WTC11 (cell line): ENCODE data around the gene PRSS1. TPM values are rescaled to one million over a fixed set of nuclear protein-coding genes. Genes with fewer than 3 reads are reported as not detected.

Experiments
- ATAC-seq: fragments of 200-7000 bp; cut with Tn5 transposase; 2 replicates; pipeline ENCODE4 v1.10.0; 2021; ENCODE audit warnings: mild to moderate bottlenecking, moderate library complexity
- CTCF ChIA-PET: fragments of 300-600 bp; sonication (Branson Sonifier 250); formaldehyde crosslinking; loops from one replicate; lab custom pipeline; 2021; ENCODE audit warnings: antibody characterized with exemption; lab: Charles Lee
- POLR2A ChIA-PET: fragments of 350-600 bp; sonication (Branson Sonifier 250); formaldehyde crosslinking; loops from one replicate; lab custom pipeline; 2021; ENCODE audit warnings: antibody characterized with exemption; lab: Charles Lee
- DNase-seq: peaks from one replicate; pipeline ENCODE4 v3.0.0; 2021; ENCODE audit warnings: low spot score
- H3K27ac Mint-ChIP-seq: 2 replicates; pipeline ENCODE4 v1.8.0; 2021; ENCODE audit warnings: mixed read lengths
- H3K27me3 Mint-ChIP-seq: 2 replicates; pipeline ENCODE4 v1.8.0; 2021; ENCODE audit warnings: low read depth, mild to moderate bottlenecking, moderate library complexity, mixed read lengths
- H3K36me3 Mint-ChIP-seq: 2 replicates; pipeline ENCODE4 v1.8.0; 2021; ENCODE audit warnings: mixed read lengths
- H3K4me1 Mint-ChIP-seq: 2 replicates; pipeline ENCODE4 v1.8.0; 2022; ENCODE audit warnings: mixed read lengths
- H3K4me3 Mint-ChIP-seq: 2 replicates; pipeline ENCODE4 v1.8.0; 2021; ENCODE audit warnings: mild to moderate bottlenecking, moderate library complexity, mixed read lengths
- H3K9me3 Mint-ChIP-seq: 2 replicates; pipeline ENCODE4 v1.8.0; 2021; ENCODE audit warnings: mixed read lengths
- ATF2 ChIP-seq: sonication (generic); formaldehyde crosslinking; IDR thresholded peaks from 2 replicates; pipeline ENCODE4 v1.8.1; 2022; ENCODE audit warnings: low read depth, missing genetic modification reagents, borderline replicate concordance
- ELF4 ChIP-seq: sonication (generic); formaldehyde crosslinking; IDR thresholded peaks from 2 replicates; pipeline ENCODE4 v1.8.1; 2022; ENCODE audit warnings: low read depth, mild to moderate bottlenecking, moderate library complexity, missing genetic modification reagents
- ETV6 ChIP-seq: sonication (generic); formaldehyde crosslinking; IDR thresholded peaks from 2 replicates; pipeline ENCODE4 v1.8.1; 2022; ENCODE audit warnings: mild to moderate bottlenecking, missing genetic modification reagents
- FOXK1 ChIP-seq: sonication (generic); formaldehyde crosslinking; IDR thresholded peaks from 2 replicates; pipeline ENCODE4 v1.8.0; 2022; ENCODE audit warnings: mild to moderate bottlenecking, moderate library complexity, missing genetic modification reagents
- GABPB1 ChIP-seq: sonication (generic); formaldehyde crosslinking; IDR thresholded peaks from 2 replicates; pipeline ENCODE4 v1.8.1; 2023; ENCODE audit warnings: mild to moderate bottlenecking, missing genetic modification reagents
- GTF2I ChIP-seq: fragments of 250-450 bp; sonication (Bioruptor Pico); conservative IDR thresholded peaks from 2 replicates; pipeline ENCODE4 v1.4.0; 2021; ENCODE audit warnings: mild to moderate bottlenecking
- HMGA2 ChIP-seq: fragments of 250-450 bp; sonication (Bioruptor Pico); IDR thresholded peaks from 2 replicates; pipeline ENCODE4 v1.4.0; 2021; ENCODE audit warnings: mild to moderate bottlenecking, moderate library complexity
- IRF1 ChIP-seq: sonication (generic); formaldehyde crosslinking; IDR thresholded peaks from 2 replicates; pipeline ENCODE4 v1.8.0; 2023; ENCODE audit warnings: missing genetic modification reagents
- JUN ChIP-seq: sonication (generic); formaldehyde crosslinking; IDR thresholded peaks from 2 replicates; pipeline ENCODE4 v1.8.0; 2023; ENCODE audit warnings: mild to moderate bottlenecking, missing genetic modification reagents
- NR3C1 ChIP-seq: sonication (generic); formaldehyde crosslinking; conservative IDR thresholded peaks from 2 replicates; pipeline ENCODE4 v1.8.1; 2023; ENCODE audit warnings: low read depth, mild to moderate bottlenecking, missing genetic modification reagents
- PRRX2 ChIP-seq: fragments of 250-450 bp; sonication (Bioruptor Pico); IDR thresholded peaks from 2 replicates; pipeline ENCODE4 v1.8.0; 2021; ENCODE audit warnings: mild to moderate bottlenecking
- RELA ChIP-seq: sonication (generic); formaldehyde crosslinking; IDR thresholded peaks from 2 replicates; pipeline ENCODE4 v1.8.1; 2022; ENCODE audit warnings: missing genetic modification reagents, mild to moderate bottlenecking, borderline replicate concordance
- RORB ChIP-seq: fragments of 250-450 bp; sonication (Bioruptor Pico); IDR thresholded peaks from 2 replicates; pipeline ENCODE4 v1.9.0; 2021; ENCODE audit warnings: mild to moderate bottlenecking
- TCF7 ChIP-seq: sonication (generic); formaldehyde crosslinking; IDR thresholded peaks from 2 replicates; pipeline ENCODE4 v1.8.0; 2022; ENCODE audit warnings: mild to moderate bottlenecking, low read depth, missing genetic modification reagents, moderate library complexity
- ZNF317 ChIP-seq: sonication (generic); formaldehyde crosslinking; IDR thresholded peaks from 2 replicates; pipeline ENCODE4 v1.8.1; 2023; ENCODE audit warnings: low read depth, mild to moderate bottlenecking, moderate library complexity, missing genetic modification reagents, borderline replicate concordance
- ZNF396 ChIP-seq: fragments of 250-450 bp; sonication (Bioruptor Pico); IDR thresholded peaks from 2 replicates; pipeline ENCODE4 v1.8.0; 2021; ENCODE audit warnings: mild to moderate bottlenecking, moderate library complexity, borderline replicate concordance
- total RNA-seq: library from RNA; stranded (reverse); gene quantifications from 3 replicates; pipeline ENCODE4 v1.2.3, GENCODE V29; 2021
- TF ChIP-seq, protein P1 (sequence below): sonication (generic); formaldehyde crosslinking; IDR thresholded peaks from 2 replicates; pipeline ENCODE4 v1.8.0; 2022; ENCODE audit warnings: mild to moderate bottlenecking, missing genetic modification reagents
- TF ChIP-seq, protein P2 (sequence below): sonication (generic); formaldehyde crosslinking; IDR thresholded peaks from 2 replicates; pipeline ENCODE4 v1.8.1; 2022; ENCODE audit warnings: low read depth, mild to moderate bottlenecking, moderate library complexity, missing genetic modification reagents, borderline replicate concordance
- TF ChIP-seq, protein P3 (sequence below): sonication (generic); formaldehyde crosslinking; conservative IDR thresholded peaks from 2 replicates; pipeline ENCODE4 v1.8.1; 2022; ENCODE audit warnings: mild to moderate bottlenecking, missing genetic modification reagents
- TF ChIP-seq, protein P4 (sequence below): sonication (generic); formaldehyde crosslinking; IDR thresholded peaks from 2 replicates; pipeline ENCODE4 v1.8.1; 2023; ENCODE audit warnings: mild to moderate bottlenecking, missing genetic modification reagents, borderline replicate concordance

The PRSS1 gene
- total RNA-seq, 1 experiment from 2014 or later = 11.1 TPM

DNA sequence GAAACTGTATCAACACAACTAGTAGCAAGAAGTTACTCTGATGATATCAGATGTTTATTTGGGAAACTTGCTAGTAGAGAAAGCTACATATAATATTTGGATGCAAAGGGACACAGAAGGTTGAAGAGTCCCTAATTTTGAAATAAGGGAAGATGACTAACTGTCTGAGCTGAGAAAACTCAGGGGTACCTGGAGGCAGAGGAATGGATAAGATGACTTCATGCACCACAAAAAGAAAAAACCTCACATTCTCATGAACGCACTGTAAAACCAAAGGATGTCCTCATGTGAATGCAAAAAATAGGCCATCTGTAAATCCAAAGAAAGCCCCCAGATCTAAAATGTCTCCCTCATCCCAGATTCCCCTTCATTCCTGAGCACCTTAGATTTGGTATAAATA is 50.8 kb downstream of the PRSS1 start:
- POLR2A ChIA-PET = no interaction called here
- CTCF ChIA-PET = interaction anchor here (1.5 to 1.8 kb wide), 2 partner anchors 11 to 36 kb away, joined by 3 to 6 read pairs; no protein-coding TSS in a partner anchor
- peaks cover 7% of the 10 kb centered on the region for H3K36me3 Mint-ChIP-seq
- H3K27ac Mint-ChIP-seq = no peak overlapping the region
- H3K9me3 Mint-ChIP-seq = no peaks in the 10 kb centered on the region
- DNase-seq (no peak), ATAC-seq (no peak)
- H3K27me3 Mint-ChIP-seq = peaks cover 70% of the 10 kb centered on the region
- no peak overlapping the region for H3K4me3 Mint-ChIP-seq
- TF ChIP-seq ZNF317 (CRISPR knock-in tag) (no peak), FOXK1 (CRISPR knock-in tag) (no peak), ELF4 (CRISPR knock-in tag) (no peak), ZNF396 (CRISPR knock-in tag) (no peak), PRRX2 (CRISPR knock-in tag) (no peak), JUN (CRISPR knock-in tag) (no peak), ATF2 (CRISPR knock-in tag) (no peak), GABPB1 (CRISPR knock-in tag) (no peak), GTF2I (CRISPR knock-in tag) (no peak), RORB (CRISPR knock-in tag) (no peak), RELA (CRISPR knock-in tag) (no peak), HMGA2 (CRISPR knock-in tag) (no peak), ETV6 (CRISPR knock-in tag) (no peak), IRF1 (no peak), NR3C1 (CRISPR knock-in tag) (no peak), TCF7 (CRISPR knock-in tag) (no peak)
- TF ChIP-seq, protein P1, sequence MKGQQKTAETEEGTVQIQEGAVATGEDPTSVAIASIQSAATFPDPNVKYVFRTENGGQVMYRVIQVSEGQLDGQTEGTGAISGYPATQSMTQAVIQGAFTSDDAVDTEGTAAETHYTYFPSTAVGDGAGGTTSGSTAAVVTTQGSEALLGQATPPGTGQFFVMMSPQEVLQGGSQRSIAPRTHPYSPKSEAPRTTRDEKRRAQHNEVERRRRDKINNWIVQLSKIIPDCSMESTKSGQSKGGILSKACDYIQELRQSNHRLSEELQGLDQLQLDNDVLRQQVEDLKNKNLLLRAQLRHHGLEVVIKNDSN = no peak
- TF ChIP-seq, protein P2, sequence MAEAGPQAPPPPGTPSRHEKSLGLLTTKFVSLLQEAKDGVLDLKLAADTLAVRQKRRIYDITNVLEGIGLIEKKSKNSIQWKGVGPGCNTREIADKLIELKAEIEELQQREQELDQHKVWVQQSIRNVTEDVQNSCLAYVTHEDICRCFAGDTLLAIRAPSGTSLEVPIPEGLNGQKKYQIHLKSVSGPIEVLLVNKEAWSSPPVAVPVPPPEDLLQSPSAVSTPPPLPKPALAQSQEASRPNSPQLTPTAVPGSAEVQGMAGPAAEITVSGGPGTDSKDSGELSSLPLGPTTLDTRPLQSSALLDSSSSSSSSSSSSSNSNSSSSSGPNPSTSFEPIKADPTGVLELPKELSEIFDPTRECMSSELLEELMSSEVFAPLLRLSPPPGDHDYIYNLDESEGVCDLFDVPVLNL (CRISPR knock-in tag) = no peak
- TF ChIP-seq, protein P3, sequence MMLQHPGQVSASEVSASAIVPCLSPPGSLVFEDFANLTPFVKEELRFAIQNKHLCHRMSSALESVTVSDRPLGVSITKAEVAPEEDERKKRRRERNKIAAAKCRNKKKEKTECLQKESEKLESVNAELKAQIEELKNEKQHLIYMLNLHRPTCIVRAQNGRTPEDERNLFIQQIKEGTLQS (CRISPR knock-in tag) = no peak
- TF ChIP-seq, protein P4, sequence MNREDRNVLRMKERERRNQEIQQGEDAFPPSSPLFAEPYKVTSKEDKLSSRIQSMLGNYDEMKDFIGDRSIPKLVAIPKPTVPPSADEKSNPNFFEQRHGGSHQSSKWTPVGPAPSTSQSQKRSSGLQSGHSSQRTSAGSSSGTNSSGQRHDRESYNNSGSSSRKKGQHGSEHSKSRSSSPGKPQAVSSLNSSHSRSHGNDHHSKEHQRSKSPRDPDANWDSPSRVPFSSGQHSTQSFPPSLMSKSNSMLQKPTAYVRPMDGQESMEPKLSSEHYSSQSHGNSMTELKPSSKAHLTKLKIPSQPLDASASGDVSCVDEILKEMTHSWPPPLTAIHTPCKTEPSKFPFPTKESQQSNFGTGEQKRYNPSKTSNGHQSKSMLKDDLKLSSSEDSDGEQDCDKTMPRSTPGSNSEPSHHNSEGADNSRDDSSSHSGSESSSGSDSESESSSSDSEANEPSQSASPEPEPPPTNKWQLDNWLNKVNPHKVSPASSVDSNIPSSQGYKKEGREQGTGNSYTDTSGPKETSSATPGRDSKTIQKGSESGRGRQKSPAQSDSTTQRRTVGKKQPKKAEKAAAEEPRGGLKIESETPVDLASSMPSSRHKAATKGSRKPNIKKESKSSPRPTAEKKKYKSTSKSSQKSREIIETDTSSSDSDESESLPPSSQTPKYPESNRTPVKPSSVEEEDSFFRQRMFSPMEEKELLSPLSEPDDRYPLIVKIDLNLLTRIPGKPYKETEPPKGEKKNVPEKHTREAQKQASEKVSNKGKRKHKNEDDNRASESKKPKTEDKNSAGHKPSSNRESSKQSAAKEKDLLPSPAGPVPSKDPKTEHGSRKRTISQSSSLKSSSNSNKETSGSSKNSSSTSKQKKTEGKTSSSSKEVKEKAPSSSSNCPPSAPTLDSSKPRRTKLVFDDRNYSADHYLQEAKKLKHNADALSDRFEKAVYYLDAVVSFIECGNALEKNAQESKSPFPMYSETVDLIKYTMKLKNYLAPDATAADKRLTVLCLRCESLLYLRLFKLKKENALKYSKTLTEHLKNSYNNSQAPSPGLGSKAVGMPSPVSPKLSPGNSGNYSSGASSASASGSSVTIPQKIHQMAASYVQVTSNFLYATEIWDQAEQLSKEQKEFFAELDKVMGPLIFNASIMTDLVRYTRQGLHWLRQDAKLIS (CRISPR knock-in tag) = no peak
- H3K4me1 Mint-ChIP-seq = peaks cover 48% of the 10 kb centered on the region
